ENCODE results near the gene EPAS1.

GRCh38 chr2:46336283-46336959 lies 39.2 kb downstream of the EPAS1 start:
- TF ChIP-seq CTCF (IDR thresholded peaks at IDR 0.05) (no peak), POLR2A (IDR thresholded peaks at IDR 0.05) (no peak)
